Measurements from ENCODE around the gene SLC25A39. TPM values are rescaled to one million over a fixed set of nuclear protein-coding genes. Genes with fewer than 3 reads are reported as not detected.

SLC25A39 gene
- total and polyA plus RNA-seq, 2 of the 13 experiments (the other 11 are each of a cell fraction or from before 2014, with no cell fraction given), result 144 to 151 TPM

- TF ChIP-seq, protein P1, sequence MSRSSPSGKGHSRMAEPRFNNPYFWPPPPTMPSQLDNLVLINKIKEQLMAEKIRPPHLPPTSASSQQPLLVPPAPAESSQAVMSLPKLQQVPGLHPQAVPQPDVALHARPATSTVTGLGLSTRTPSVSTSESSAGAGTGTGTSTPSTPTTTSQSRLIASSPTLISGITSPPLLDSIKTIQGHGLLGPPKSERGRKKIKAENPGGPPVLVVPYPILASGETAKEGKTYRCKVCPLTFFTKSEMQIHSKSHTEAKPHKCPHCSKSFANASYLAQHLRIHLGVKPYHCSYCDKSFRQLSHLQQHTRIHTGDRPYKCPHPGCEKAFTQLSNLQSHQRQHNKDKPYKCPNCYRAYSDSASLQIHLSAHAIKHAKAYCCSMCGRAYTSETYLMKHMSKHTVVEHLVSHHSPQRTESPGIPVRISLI (CRISPR knock-in tag; IDR thresholded peaks at IDR 0.05; ENCODE audit: borderline replicate concordance), result no peak
- TF ChIP-seq EZH2 (conservative IDR thresholded peaks at IDR 0.05; ENCODE audit: low read depth, low read length), result no peak
- peak; percentile 40; the same call in 1 of the 2 replicates for TF ChIP-seq CEBPG (CRISPR knock-in tag; IDR thresholded peaks at IDR 0.05)
- TF ChIP-seq ZSCAN22 (CRISPR knock-in tag; IDR thresholded peaks at IDR 0.05), result no peak
- no peak for TF ChIP-seq PAWR (CRISPR knock-in tag; IDR thresholded peaks at IDR 0.05; ENCODE audit: borderline replicate concordance)
- TF ChIP-seq ZNF616 (CRISPR knock-in tag; IDR thresholded peaks at IDR 0.05; ENCODE audit: low read depth), result 0 out of 2 replicates have a peak, but pooled peaks have one; percentile 34
- TF ChIP-seq SMAD9 (CRISPR knock-in tag; IDR thresholded peaks at IDR 0.05), result no peak
- TF ChIP-seq ZNF549 (CRISPR knock-in tag; IDR thresholded peaks at IDR 0.05), result no peak
- TF ChIP-seq SALL2 (CRISPR knock-in tag; IDR thresholded peaks at IDR 0.05), result peak; percentile 73; the same call in 1 of the 2 replicates
- no peak for TF ChIP-seq ZBTB1 (CRISPR knock-in tag; IDR thresholded peaks at IDR 0.05; ENCODE audit: borderline replicate concordance)
- TF ChIP-seq, protein P2, sequence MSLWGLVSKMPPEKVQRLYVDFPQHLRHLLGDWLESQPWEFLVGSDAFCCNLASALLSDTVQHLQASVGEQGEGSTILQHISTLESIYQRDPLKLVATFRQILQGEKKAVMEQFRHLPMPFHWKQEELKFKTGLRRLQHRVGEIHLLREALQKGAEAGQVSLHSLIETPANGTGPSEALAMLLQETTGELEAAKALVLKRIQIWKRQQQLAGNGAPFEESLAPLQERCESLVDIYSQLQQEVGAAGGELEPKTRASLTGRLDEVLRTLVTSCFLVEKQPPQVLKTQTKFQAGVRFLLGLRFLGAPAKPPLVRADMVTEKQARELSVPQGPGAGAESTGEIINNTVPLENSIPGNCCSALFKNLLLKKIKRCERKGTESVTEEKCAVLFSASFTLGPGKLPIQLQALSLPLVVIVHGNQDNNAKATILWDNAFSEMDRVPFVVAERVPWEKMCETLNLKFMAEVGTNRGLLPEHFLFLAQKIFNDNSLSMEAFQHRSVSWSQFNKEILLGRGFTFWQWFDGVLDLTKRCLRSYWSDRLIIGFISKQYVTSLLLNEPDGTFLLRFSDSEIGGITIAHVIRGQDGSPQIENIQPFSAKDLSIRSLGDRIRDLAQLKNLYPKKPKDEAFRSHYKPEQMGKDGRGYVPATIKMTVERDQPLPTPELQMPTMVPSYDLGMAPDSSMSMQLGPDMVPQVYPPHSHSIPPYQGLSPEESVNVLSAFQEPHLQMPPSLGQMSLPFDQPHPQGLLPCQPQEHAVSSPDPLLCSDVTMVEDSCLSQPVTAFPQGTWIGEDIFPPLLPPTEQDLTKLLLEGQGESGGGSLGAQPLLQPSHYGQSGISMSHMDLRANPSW (CRISPR knock-in tag; IDR thresholded peaks at IDR 0.05; ENCODE audit: borderline replicate concordance), result no peak
- TF ChIP-seq HNRNPK (IDR thresholded peaks at IDR 0.05; ENCODE audit: low read depth, low read length, poor library complexity, severe bottlenecking), result no peak
- TF ChIP-seq, protein P3, sequence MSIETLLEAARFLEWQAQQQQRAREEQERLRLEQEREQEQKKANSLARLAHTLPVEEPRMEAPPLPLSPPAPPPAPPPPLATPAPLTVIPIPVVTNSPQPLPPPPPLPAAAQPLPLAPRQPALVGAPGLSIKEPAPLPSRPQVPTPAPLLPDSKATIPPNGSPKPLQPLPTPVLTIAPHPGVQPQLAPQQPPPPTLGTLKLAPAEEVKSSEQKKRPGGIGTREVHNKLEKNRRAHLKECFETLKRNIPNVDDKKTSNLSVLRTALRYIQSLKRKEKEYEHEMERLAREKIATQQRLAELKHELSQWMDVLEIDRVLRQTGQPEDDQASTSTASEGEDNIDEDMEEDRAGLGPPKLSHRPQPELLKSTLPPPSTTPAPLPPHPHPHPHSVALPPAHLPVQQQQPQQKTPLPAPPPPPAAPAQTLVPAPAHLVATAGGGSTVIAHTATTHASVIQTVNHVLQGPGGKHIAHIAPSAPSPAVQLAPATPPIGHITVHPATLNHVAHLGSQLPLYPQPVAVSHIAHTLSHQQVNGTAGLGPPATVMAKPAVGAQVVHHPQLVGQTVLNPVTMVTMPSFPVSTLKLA (IDR thresholded peaks at IDR 0.05), result peak; percentile 67
- TF ChIP-seq GLMP (CRISPR knock-in tag; IDR thresholded peaks at IDR 0.05; ENCODE audit: borderline replicate concordance), result no peak
- peak; percentile 18; the same call in 1 of the 2 replicates for TF ChIP-seq ISL2 (CRISPR knock-in tag; IDR thresholded peaks at IDR 0.05)
- TF ChIP-seq, protein P4, sequence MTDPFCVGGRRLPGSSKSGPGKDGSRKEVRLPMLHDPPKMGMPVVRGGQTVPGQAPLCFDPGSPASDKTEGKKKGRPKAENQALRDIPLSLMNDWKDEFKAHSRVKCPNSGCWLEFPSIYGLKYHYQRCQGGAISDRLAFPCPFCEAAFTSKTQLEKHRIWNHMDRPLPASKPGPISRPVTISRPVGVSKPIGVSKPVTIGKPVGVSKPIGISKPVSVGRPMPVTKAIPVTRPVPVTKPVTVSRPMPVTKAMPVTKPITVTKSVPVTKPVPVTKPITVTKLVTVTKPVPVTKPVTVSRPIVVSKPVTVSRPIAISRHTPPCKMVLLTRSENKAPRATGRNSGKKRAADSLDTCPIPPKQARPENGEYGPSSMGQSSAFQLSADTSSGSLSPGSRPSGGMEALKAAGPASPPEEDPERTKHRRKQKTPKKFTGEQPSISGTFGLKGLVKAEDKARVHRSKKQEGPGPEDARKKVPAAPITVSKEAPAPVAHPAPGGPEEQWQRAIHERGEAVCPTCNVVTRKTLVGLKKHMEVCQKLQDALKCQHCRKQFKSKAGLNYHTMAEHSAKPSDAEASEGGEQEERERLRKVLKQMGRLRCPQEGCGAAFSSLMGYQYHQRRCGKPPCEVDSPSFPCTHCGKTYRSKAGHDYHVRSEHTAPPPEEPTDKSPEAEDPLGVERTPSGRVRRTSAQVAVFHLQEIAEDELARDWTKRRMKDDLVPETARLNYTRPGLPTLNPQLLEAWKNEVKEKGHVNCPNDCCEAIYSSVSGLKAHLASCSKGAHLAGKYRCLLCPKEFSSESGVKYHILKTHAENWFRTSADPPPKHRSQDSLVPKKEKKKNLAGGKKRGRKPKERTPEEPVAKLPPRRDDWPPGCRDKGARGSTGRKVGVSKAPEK (CRISPR knock-in tag; IDR thresholded peaks at IDR 0.05; ENCODE audit: borderline replicate concordance), result no peak
- TF ChIP-seq REPIN1 (CRISPR knock-in tag; IDR thresholded peaks at IDR 0.05; ENCODE audit: borderline replicate concordance, low read depth), result 0 out of 2 replicates have a peak, but pooled peaks have one; percentile 21
- TF ChIP-seq KAT8 (CRISPR knock-in tag; IDR thresholded peaks at IDR 0.05), result peak; percentile 100
- no peak for TF ChIP-seq PHB2 (IDR thresholded peaks at IDR 0.05; ENCODE audit: partially characterized antibody)
- TF ChIP-seq ZBTB3 (CRISPR knock-in tag; IDR thresholded peaks at IDR 0.05; ENCODE audit: borderline replicate concordance, low read depth), result 0 out of 2 replicates have a peak, but pooled peaks have one; percentile 52
- TF ChIP-seq ZNF3 (CRISPR knock-in tag; IDR thresholded peaks at IDR 0.05), result no peak
Measured at GRCh38 chr17:44344939-44345453, 20.4 kb upstream of the SLC25A39 start, which contains the start of gene GRN (continued).
